Endothelial cell of umbilical vein (primary cell): ENCODE data around the gene TMEM51.

Experiments used
- CTCF ChIP-seq, 2 donors: IDR thresholded peaks; 1 replicate in 1 of 2; 2 replicates in 1 of 2; pipeline ENCODE4 v1.5.1; 2011; ENCODE audit warnings: low read length in 2 of 2, mild to moderate bottlenecking in 2 of 2, moderate library complexity in 2 of 2, control low read depth in 1 of 2, inconsistent platforms in 1 of 2, low read depth in 1 of 2; ENCODE audit not compliant: insufficient read depth in 1 of 2; ENCODE audit errors: extremely low read depth in 1 of 2
- JUN ChIP-seq: IDR thresholded peaks from 2 replicates; pipeline ENCODE4 v1.6.1; 2011; ENCODE audit warnings: borderline replicate concordance, low read depth; ENCODE audit not compliant: insufficient read length, insufficient read depth
- POLR2A ChIP-seq: IDR thresholded peaks from 2 replicates; pipeline ENCODE4 v1.6.1; 2012; ENCODE audit warnings: low read depth, mild to moderate bottlenecking, control low read depth, low read length
- POLR2AphosphoS5 ChIP-seq: IDR thresholded peaks from 2 replicates; pipeline ENCODE4 v1.6.1; 2012; ENCODE audit warnings: low read depth, mild to moderate bottlenecking, control low read depth, low read length, moderate library complexity; ENCODE audit not compliant: insufficient read depth

- TF ChIP-seq CTCF (IDR thresholded peaks at IDR 0.05; ENCODE audit: extremely low read depth in 1 of 2, insufficient read depth in 1 of 2, low read depth in 1 of 2, low read length in 2 of 2) (no peak), POLR2A (no peak), JUN (no peak), POLR2AphosphoS5 (no peak)
Measured at GRCh38 chr1:15251857-15252835, 98.6 kb downstream of the TMEM51 start.
